A673 (cell line): ENCODE results near the gene LHPP.

Experiments
- EZH2 ChIP-seq: fragments of 200-600 bp; sonication (generic); IDR thresholded peaks from 2 replicates; pipeline ENCODE4 v1.6.1; 2017; ENCODE audit warnings: borderline replicate concordance, low read depth, mild to moderate bottlenecking, mixed read lengths, antibody characterized with exemption, low read length; ENCODE audit not compliant: poor library complexity, severe bottlenecking
- TF ChIP-seq, protein P1 (sequence below): fragments of 300-800, 200-600 bp; sonication (generic); conservative IDR thresholded peaks from 2 replicates; pipeline ENCODE4 v1.5.1; 2017; ENCODE audit warnings: low read depth, mild to moderate bottlenecking, antibody characterized with exemption, low read length, moderate library complexity, mixed read lengths

DNA sequence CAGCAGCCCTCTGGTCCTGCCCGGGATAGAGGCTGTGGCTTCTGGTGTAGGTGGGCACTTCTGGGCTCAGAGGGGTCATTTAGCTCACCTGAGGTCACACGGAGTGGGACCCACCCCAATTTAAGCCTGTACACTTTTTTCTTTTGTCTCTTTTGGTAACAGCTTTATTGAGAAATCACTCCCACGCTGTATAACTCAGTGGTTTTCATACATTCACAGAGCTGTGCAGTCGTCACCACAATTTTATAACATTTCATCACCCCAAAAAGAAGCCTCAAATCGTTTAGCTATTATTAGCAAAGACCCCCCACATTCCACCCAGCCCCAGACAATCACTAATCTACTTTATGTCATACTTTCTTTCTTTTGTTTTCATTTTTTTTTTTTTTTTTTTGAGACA is 62.3 kb downstream of the LHPP start:
- TF ChIP-seq, protein P1, sequence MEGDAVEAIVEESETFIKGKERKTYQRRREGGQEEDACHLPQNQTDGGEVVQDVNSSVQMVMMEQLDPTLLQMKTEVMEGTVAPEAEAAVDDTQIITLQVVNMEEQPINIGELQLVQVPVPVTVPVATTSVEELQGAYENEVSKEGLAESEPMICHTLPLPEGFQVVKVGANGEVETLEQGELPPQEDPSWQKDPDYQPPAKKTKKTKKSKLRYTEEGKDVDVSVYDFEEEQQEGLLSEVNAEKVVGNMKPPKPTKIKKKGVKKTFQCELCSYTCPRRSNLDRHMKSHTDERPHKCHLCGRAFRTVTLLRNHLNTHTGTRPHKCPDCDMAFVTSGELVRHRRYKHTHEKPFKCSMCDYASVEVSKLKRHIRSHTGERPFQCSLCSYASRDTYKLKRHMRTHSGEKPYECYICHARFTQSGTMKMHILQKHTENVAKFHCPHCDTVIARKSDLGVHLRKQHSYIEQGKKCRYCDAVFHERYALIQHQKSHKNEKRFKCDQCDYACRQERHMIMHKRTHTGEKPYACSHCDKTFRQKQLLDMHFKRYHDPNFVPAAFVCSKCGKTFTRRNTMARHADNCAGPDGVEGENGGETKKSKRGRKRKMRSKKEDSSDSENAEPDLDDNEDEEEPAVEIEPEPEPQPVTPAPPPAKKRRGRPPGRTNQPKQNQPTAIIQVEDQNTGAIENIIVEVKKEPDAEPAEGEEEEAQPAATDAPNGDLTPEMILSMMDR: no peak
- TF ChIP-seq EZH2: no peak
